Gastrocnemius medialis (tissue), 4 donors: ENCODE results near the gene KIAA2012. TPM values are rescaled to one million over a fixed set of nuclear protein-coding genes. Genes with fewer than 3 reads are reported as not detected.

ENCODE experiments used
- ATAC-seq, 2 donors: fragments of 150-250 bp; one replicate each; pipeline ENCODE4 v1.9.1; 2016
- DNase-seq, 2 donors: peaks; one replicate each; pipeline ENCODE4 v3.0.0-alpha.2; 2019
- H3K27ac ChIP-seq, 4 donors: fragments of 200-600 bp; sonication (generic); 1 replicate in 1 of 4; 2 replicates in 3 of 4; pipeline ENCODE4 v1.5.1; 2016 to 2018; ENCODE audit warnings: mild to moderate bottlenecking in 2 of 4, moderate library complexity in 1 of 4
- H3K27me3 ChIP-seq, 3 donors: fragments of 200-600 bp; sonication (generic) in 2 of 3; 1 replicate in 1 of 3; 2 replicates in 2 of 3; pipeline versions ENCODE4 v1.5.1 to v1.6.0; 2016 to 2019; ENCODE audit warnings: mild to moderate bottlenecking in 1 of 3, moderate library complexity in 1 of 3
- H3K36me3 ChIP-seq, 2 donors: fragments of 200-600 bp; sonication (generic) in 1 of 2; one replicate each; pipeline ENCODE4 v1.5.1; 2017 to 2018
- H3K4me1 ChIP-seq, 2 donors: fragments of 200-600 bp; sonication (generic) in 1 of 2; one replicate each; pipeline ENCODE4 v1.5.1; 2016 to 2017; ENCODE audit warnings: mild to moderate bottlenecking in 2 of 2
- H3K4me3 ChIP-seq, 4 donors: fragments of 200-600 bp; sonication (generic) in 3 of 4; 1 replicate in 1 of 4; 2 replicates in 3 of 4; pipeline ENCODE4 v1.5.1; 2016 to 2019; ENCODE audit warnings: mild to moderate bottlenecking in 2 of 4
- H3K9me3 ChIP-seq, 3 donors: fragments of 200-600 bp; sonication (generic) in 2 of 3; 1 replicate in 1 of 3; 2 replicates in 2 of 3; pipeline ENCODE4 v1.5.1; 2016 to 2019
- POLR2A ChIP-seq, 2 donors: fragments of 450-650 bp; IDR thresholded peaks; one replicate each; pipeline ENCODE4 v1.6.1; 2017; ENCODE audit warnings: antibody characterized with exemption in 2 of 2, mild to moderate bottlenecking in 2 of 2, moderate library complexity in 2 of 2
- in situ Hi-C, 4 donors: fragments of 200-750 bp; cut with MboI; loops; one replicate each; pipeline versions ENCODE4 v1.15.0 to v1.8.0; 2017; ENCODE audit warnings: low sequenced_read_pairs in 4 of 4
- intact Hi-C: fragments of 100-400 bp; cut with DNase I; formaldehyde crosslinking; loops from one replicate; pipeline ENCODE4 v1.15.1; 2023; ENCODE audit warnings: low total_unique reads
- total RNA-seq, 4 donors: library from RNA; depleted of rRNA; stranded (reverse); fragments of >200 nt; gene quantifications; one replicate each; pipeline versions ENCODE4 v1.1.0 to v1.2.3, GENCODE V29; 2016
- TF ChIP-seq, protein P1 (sequence below), 5 experiments: fragments of 450-650 bp in 3 of 5; fragments of 200-600 bp in 2 of 5; sonication (generic) in 2 of 5; IDR thresholded peaks in 4 of 5; conservative IDR thresholded peaks in 1 of 5; 1 replicate in 4 of 5; 2 replicates in 1 of 5; pipeline ENCODE4 v1.5.1; 2016 to 2019; ENCODE audit warnings: antibody characterized with exemption in 5 of 5, mild to moderate bottlenecking in 3 of 5, moderate library complexity in 3 of 5

Gene KIAA2012
- total RNA-seq, 4 donors from 2014 or later = not detected

GRCh38 chr2:202157211-202157990, 84.3 kb downstream of the KIAA2012 start:
- TF ChIP-seq POLR2A (IDR thresholded peaks at IDR 0.05) = no peak
- TF ChIP-seq, protein P1, sequence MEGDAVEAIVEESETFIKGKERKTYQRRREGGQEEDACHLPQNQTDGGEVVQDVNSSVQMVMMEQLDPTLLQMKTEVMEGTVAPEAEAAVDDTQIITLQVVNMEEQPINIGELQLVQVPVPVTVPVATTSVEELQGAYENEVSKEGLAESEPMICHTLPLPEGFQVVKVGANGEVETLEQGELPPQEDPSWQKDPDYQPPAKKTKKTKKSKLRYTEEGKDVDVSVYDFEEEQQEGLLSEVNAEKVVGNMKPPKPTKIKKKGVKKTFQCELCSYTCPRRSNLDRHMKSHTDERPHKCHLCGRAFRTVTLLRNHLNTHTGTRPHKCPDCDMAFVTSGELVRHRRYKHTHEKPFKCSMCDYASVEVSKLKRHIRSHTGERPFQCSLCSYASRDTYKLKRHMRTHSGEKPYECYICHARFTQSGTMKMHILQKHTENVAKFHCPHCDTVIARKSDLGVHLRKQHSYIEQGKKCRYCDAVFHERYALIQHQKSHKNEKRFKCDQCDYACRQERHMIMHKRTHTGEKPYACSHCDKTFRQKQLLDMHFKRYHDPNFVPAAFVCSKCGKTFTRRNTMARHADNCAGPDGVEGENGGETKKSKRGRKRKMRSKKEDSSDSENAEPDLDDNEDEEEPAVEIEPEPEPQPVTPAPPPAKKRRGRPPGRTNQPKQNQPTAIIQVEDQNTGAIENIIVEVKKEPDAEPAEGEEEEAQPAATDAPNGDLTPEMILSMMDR (IDR thresholded peaks at IDR 0.05 in 4 of 5, conservative IDR thresholded peaks at IDR 0.05 in 1 of 5) = no peak
- in situ Hi-C loops (no loop called here), intact Hi-C loops (no loop called here)
- DNase-seq (no peak), ATAC-seq (no peak)
- Histone ChIP-seq H3K4me3 (no peak overlapping the region), H3K36me3 (no peaks in the 10 kb centered on the region), H3K27me3 (no peaks in the 10 kb centered on the region), H3K27ac (no peak overlapping the region), H3K9me3 (no peaks in the 10 kb centered on the region), H3K4me1 (peaks cover 4 to 10% of the 10 kb centered on the region in 2 donors)

DNA sequence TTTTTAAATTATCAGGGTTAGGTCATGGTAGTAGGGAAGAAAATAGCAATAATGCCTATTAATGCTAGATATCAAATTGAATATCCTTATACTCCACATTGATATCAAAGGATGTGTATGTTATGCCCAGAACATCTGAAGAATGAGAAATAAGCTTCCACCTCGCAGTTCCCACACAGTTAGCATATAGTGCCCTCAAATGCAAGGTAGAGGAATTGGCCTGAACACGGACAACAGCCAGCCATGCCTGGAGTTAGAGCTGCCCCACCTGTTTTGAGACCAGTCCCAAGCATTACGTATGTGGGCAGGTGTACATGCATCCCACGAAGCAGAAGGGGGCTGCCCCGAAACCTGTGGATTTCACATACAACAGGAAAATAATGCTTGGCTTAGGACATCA, 85.7 kb downstream of the KIAA2012 start:
- H3K27ac ChIP-seq = no peak overlapping the region

GRCh38 chr2:202161151-202161835, 88.2 kb downstream of the KIAA2012 start:
- Histone ChIP-seq H3K27me3 (no peaks in the 10 kb centered on the region), H3K9me3 (no peaks in the 10 kb centered on the region), H3K36me3 (no peaks in the 10 kb centered on the region), H3K4me3 (no peak overlapping the region), H3K4me1 (peaks cover 4 to 10% of the 10 kb centered on the region in 2 donors), H3K27ac (peak overlapping the region in 1 of 4 donors; percentile 22)
- ATAC-seq (peak in 1 of 2 donors; percentile 65), DNase-seq (no peak)
- intact Hi-C loops = no loop called here
- no peak for TF ChIP-seq POLR2A (IDR thresholded peaks at IDR 0.05)
- TF ChIP-seq, protein P1 (IDR thresholded peaks at IDR 0.05 in 4 of 5, conservative IDR thresholded peaks at IDR 0.05 in 1 of 5) = no peak
- in situ Hi-C loops = loop anchor here in 1 of 4 donors (10.0 kb wide), 1 partner anchor 306 kb away; no protein-coding TSS in a partner anchor

More for the DNA sequence above, 85.7 kb downstream of the KIAA2012 start:
- no peak for ATAC-seq
- no peaks in the 10 kb centered on the region for H3K36me3 ChIP-seq
- no peak for DNase-seq
- H3K27me3 ChIP-seq = no peaks in the 10 kb centered on the region
- peaks cover 4 to 10% of the 10 kb centered on the region in 2 donors for H3K4me1 ChIP-seq
- intact Hi-C loops (no loop called here), in situ Hi-C loops (no loop called here)
- no peak overlapping the region for H3K4me3 ChIP-seq
- no peak for TF ChIP-seq POLR2A (IDR thresholded peaks at IDR 0.05)
- TF ChIP-seq, protein P1 (IDR thresholded peaks at IDR 0.05 in 4 of 5, conservative IDR thresholded peaks at IDR 0.05 in 1 of 5) = no peak
- H3K9me3 ChIP-seq = no peaks in the 10 kb centered on the region

- intact Hi-C loops = no loop called here
- Histone ChIP-seq H3K9me3 (no peaks in the 10 kb centered on the region), H3K4me1 (peaks cover 4 to 10% of the 10 kb centered on the region in 2 donors), H3K36me3 (no peaks in the 10 kb centered on the region), H3K27ac (no peak overlapping the region), H3K4me3 (no peak overlapping the region), H3K27me3 (no peaks in the 10 kb centered on the region)
- in situ Hi-C loops = loop anchor here in 1 of 4 donors (10.0 kb wide), 1 partner anchor 310 kb away; no protein-coding TSS in a partner anchor
- DNase-seq (no peak), ATAC-seq (no peak)
- TF ChIP-seq, protein P1 (IDR thresholded peaks at IDR 0.05 in 4 of 5, conservative IDR thresholded peaks at IDR 0.05 in 1 of 5) = no peak
- TF ChIP-seq POLR2A (IDR thresholded peaks at IDR 0.05) = no peak
These were observed 91.4 kb downstream of the KIAA2012 start for GRCh38 chr2:202164411-202164810.
